H1 (cell line): Measurements from ENCODE around the gene NIM1K. TPM values are rescaled to one million over a fixed set of nuclear protein-coding genes. Genes with fewer than 3 reads are reported as not detected.

ENCODE experiments used
- CTCF ChIA-PET: fragments of 300-600 bp; sonication (Branson Sonifier 250); formaldehyde crosslinking; loops from one replicate; lab custom pipeline; 2021; ENCODE audit not compliant: partially characterized antibody; lab: Charles Lee
- POLR2A ChIA-PET: fragments of 300-600 bp; sonication (Branson Sonifier 250); formaldehyde crosslinking; loops from one replicate; lab custom pipeline; 2021; ENCODE audit warnings: inconsistent platforms; ENCODE audit not compliant: partially characterized antibody; lab: Charles Lee
- DNase-seq, 2 experiments: peaks; one replicate each; pipeline versions ENCODE4 v3.0.0 to v3.0.0-alpha.2; 2010 to 2022; ENCODE audit warnings: low spot score in 2 of 2, low read depth in 1 of 2, mixed read lengths in 1 of 2
- FAIRE-seq: peaks from 2 replicates; lab custom pipeline; 2011; peaks lifted over from hg19 to GRCh38; lab: Jason Lieb, UNC
- H2AFZ ChIP-seq: 2 replicates; pipeline ENCODE4 v1.8.1; 2012; ENCODE audit warnings: low read length, inconsistent platforms
- H2AK5ac ChIP-seq: 2 replicates; pipeline ENCODE4 v1.6.1; 2013; ENCODE audit warnings: low read depth, low read length
- H2BK120ac ChIP-seq: replicated peaks from 2 replicates; pipeline ENCODE3; 2013; ENCODE audit warnings: low read depth, low read length, inconsistent platforms
- H2BK12ac ChIP-seq: 2 replicates; pipeline ENCODE4 v1.6.1; 2013; ENCODE audit warnings: low read depth, low read length
- H2BK15ac ChIP-seq: 2 replicates; pipeline ENCODE4 v1.6.1; 2013; ENCODE audit warnings: low read length
- H2BK20ac ChIP-seq: 2 replicates; pipeline ENCODE4 v1.6.1; 2013; ENCODE audit warnings: low read length
- H2BK5ac ChIP-seq: 2 replicates; pipeline ENCODE4 v1.6.1; 2013; ENCODE audit warnings: low read depth, low read length
- H3K14ac ChIP-seq: 2 replicates; pipeline ENCODE4 v1.6.1; 2013; ENCODE audit warnings: inconsistent platforms; ENCODE audit not compliant: insufficient read length
- H3K18ac ChIP-seq: 2 replicates; pipeline ENCODE4 v1.6.1; 2013; ENCODE audit warnings: low read length; ENCODE audit errors: extremely low read depth
- H3K23ac ChIP-seq: 2 replicates; pipeline ENCODE4 v1.6.1; 2013; ENCODE audit warnings: inconsistent platforms; ENCODE audit not compliant: insufficient read length
- H3K23me2 ChIP-seq: 2 replicates; pipeline ENCODE4 v1.6.1; 2013; ENCODE audit warnings: low read depth, low read length
- H3K27ac ChIP-seq: 2 replicates; pipeline ENCODE4 v1.6.1; 2011; ENCODE audit warnings: low read depth, low read length, inconsistent platforms
- H3K27me3 ChIP-seq, 4 experiments: replicated peaks in 1 of 4; 1 replicate in 1 of 4; 2 replicates in 3 of 4; pipeline versions ENCODE4 v1.6.1 to v1.8.1; 2011 to 2013; ENCODE audit warnings: low read length in 3 of 4, mild to moderate bottlenecking in 3 of 4, inconsistent platforms in 2 of 4, mixed read lengths in 2 of 4, moderate library complexity in 1 of 4; ENCODE audit not compliant: control insufficient read depth in 3 of 4, insufficient read depth in 3 of 4; ENCODE audit errors: extremely low read depth in 1 of 4
- H3K36me3 ChIP-seq, 4 experiments: 2 replicates each; pipeline versions ENCODE4 v1.6.1 to v1.8.1; 2011 to 2013; ENCODE audit warnings: mild to moderate bottlenecking in 4 of 4, low read length in 3 of 4, moderate library complexity in 2 of 4, control low read depth in 1 of 4, inconsistent platforms in 1 of 4; ENCODE audit not compliant: insufficient read depth in 4 of 4, control insufficient read depth in 2 of 4
- H3K4ac ChIP-seq: replicated peaks from 2 replicates; pipeline ENCODE3; 2013; ENCODE audit warnings: low read length, low read depth, mixed read lengths, inconsistent platforms; ENCODE audit not compliant: insufficient read length
- H3K4me1 ChIP-seq, 4 experiments: replicated peaks in 1 of 4; 1 replicate in 1 of 4; 2 replicates in 3 of 4; pipeline versions ENCODE4 v1.6.1 to v1.8.1; 2011 to 2013; ENCODE audit warnings: low read length in 3 of 4, inconsistent platforms in 2 of 4, mixed read lengths in 1 of 4; ENCODE audit not compliant: insufficient read depth in 4 of 4, control insufficient read depth in 3 of 4
- H3K4me2 ChIP-seq, 2 experiments: 2 replicates each; pipeline versions ENCODE4 v1.6.1 to v1.8.1; 2011 to 2013; ENCODE audit warnings: low read depth in 2 of 2, low read length in 2 of 2, control low read depth in 1 of 2, inconsistent platforms in 1 of 2, mild to moderate bottlenecking in 1 of 2; ENCODE audit not compliant: insufficient read depth in 1 of 2
- H3K4me3 ChIP-seq, 4 experiments: fragments of 200-600, 300-600 bp in 1 of 4; sonication (generic), shearing (Covaris generic), sonication (Bioruptor Twin) in 1 of 4; 2 replicates each; pipeline versions ENCODE4 v1.5.1 to v1.8.1; 2011 to 2016; ENCODE audit warnings: low read length in 4 of 4, low read depth in 3 of 4, control low read depth in 2 of 4, inconsistent platforms in 2 of 4, mild to moderate bottlenecking in 2 of 4, mixed read lengths in 1 of 4, moderate library complexity in 1 of 4; ENCODE audit not compliant: insufficient read depth in 2 of 4; ENCODE audit errors: extremely low read depth in 1 of 4
- H3K56ac ChIP-seq: replicated peaks from 2 replicates; pipeline ENCODE3; 2013; ENCODE audit warnings: low read depth, mild to moderate bottlenecking, mixed read lengths, low read length, inconsistent platforms; ENCODE audit not compliant: insufficient read length
- H3K79me1 ChIP-seq: 2 replicates; pipeline ENCODE4 v1.6.1; 2013; ENCODE audit warnings: low read depth, low read length, control low read depth
- H3K79me2 ChIP-seq, 2 experiments: 2 replicates each; pipeline versions ENCODE4 v1.6.1 to v1.8.1; 2012 to 2013; ENCODE audit warnings: low read length in 2 of 2, mild to moderate bottlenecking in 2 of 2, inconsistent platforms in 1 of 2; ENCODE audit not compliant: insufficient read depth in 2 of 2, control insufficient read depth in 1 of 2
- H3K9ac ChIP-seq, 4 experiments: replicated peaks in 1 of 4; 1 replicate in 1 of 4; 2 replicates in 3 of 4; pipeline versions ENCODE4 v1.6.1 to v1.8.1; 2011 to 2013; ENCODE audit warnings: low read depth in 3 of 4, low read length in 3 of 4, control low read depth in 2 of 4, mild to moderate bottlenecking in 2 of 4, moderate library complexity in 2 of 4, inconsistent platforms in 1 of 4; ENCODE audit errors: extremely low read depth in 1 of 4
- H3K9me3 ChIP-seq, 2 experiments: 2 replicates each; pipeline versions ENCODE4 v1.6.1 to v1.8.1; 2012 to 2013; ENCODE audit warnings: mild to moderate bottlenecking in 2 of 2, moderate library complexity in 2 of 2, control low read depth in 1 of 2, inconsistent platforms in 1 of 2, low read depth in 1 of 2, low read length in 1 of 2, mixed read lengths in 1 of 2; ENCODE audit not compliant: insufficient read depth in 2 of 2
- H4K20me1 ChIP-seq, 2 experiments: replicated peaks in 1 of 2; 2 replicates each; pipeline versions ENCODE3 to v1.8.1; 2011 to 2013; ENCODE audit warnings: inconsistent platforms in 2 of 2, low read length in 2 of 2, mild to moderate bottlenecking in 1 of 2; ENCODE audit not compliant: insufficient read depth in 2 of 2, control insufficient read depth in 1 of 2
- H4K5ac ChIP-seq: 2 replicates; pipeline ENCODE4 v1.6.1; 2013; ENCODE audit warnings: low read length, low read depth, mixed read lengths, inconsistent platforms; ENCODE audit not compliant: insufficient read length
- H4K8ac ChIP-seq: 2 replicates; pipeline ENCODE4 v1.8.0; 2013; ENCODE audit warnings: mild to moderate bottlenecking, moderate library complexity, low read length, inconsistent platforms; ENCODE audit not compliant: insufficient read depth; ENCODE audit errors: extremely low read depth
- H4K91ac ChIP-seq: replicated peaks from 2 replicates; pipeline ENCODE3; 2013; ENCODE audit warnings: low read length, mixed read lengths, inconsistent platforms; ENCODE audit not compliant: insufficient read length
- BRCA1 ChIP-seq: IDR thresholded peaks from 2 replicates; pipeline ENCODE4 v1.6.1; 2012; ENCODE audit warnings: low read depth, low read length, improper control_type of control experiment
- CEBPB ChIP-seq: IDR thresholded peaks from 2 replicates; pipeline ENCODE4 v1.6.1; 2012; ENCODE audit warnings: low read depth, low read length
- CHD2 ChIP-seq: IDR thresholded peaks from 2 replicates; pipeline ENCODE4 v1.6.1; 2012; ENCODE audit warnings: low read length, improper control_type of control experiment
- EP300 ChIP-seq, 2 experiments: IDR thresholded peaks; 1 replicate in 1 of 2; 2 replicates in 1 of 2; pipeline ENCODE4 v1.6.1; 2011 to 2012; ENCODE audit warnings: low read depth in 2 of 2, low read length in 2 of 2, mild to moderate bottlenecking in 2 of 2, borderline replicate concordance in 1 of 2, inconsistent platforms in 1 of 2, moderate library complexity in 1 of 2
- FOSL1 ChIP-seq: IDR thresholded peaks from 2 replicates; pipeline ENCODE4 v1.6.1; 2011; ENCODE audit warnings: mild to moderate bottlenecking, low read depth, low read length, moderate library complexity; ENCODE audit not compliant: insufficient read depth
- GTF2F1 ChIP-seq: IDR thresholded peaks from 2 replicates; pipeline ENCODE4 v1.6.1; 2012; ENCODE audit warnings: low read depth, low read length, improper control_type of control experiment, borderline replicate concordance
- JUND ChIP-seq: IDR thresholded peaks from 2 replicates; pipeline ENCODE4 v1.6.1; 2011; ENCODE audit warnings: mild to moderate bottlenecking, improper control_type of control experiment, low read length
- KDM1A ChIP-seq: fragments of 200-600, 300-600 bp; sonication (generic); IDR thresholded peaks from 2 replicates; pipeline ENCODE4 v1.7.1; 2016; ENCODE audit warnings: mild to moderate bottlenecking, low read length, borderline replicate concordance
- KDM5A ChIP-seq: fragments of 200-600 bp; IDR thresholded peaks from 2 replicates; pipeline ENCODE4 v1.7.1; 2012; ENCODE audit warnings: mild to moderate bottlenecking, low read length, inconsistent platforms, mixed read lengths
- NANOG ChIP-seq: IDR thresholded peaks from 2 replicates; pipeline ENCODE4 v1.6.1; 2011; ENCODE audit warnings: low read length, low read depth, mild to moderate bottlenecking, inconsistent platforms; ENCODE audit not compliant: insufficient read depth, poor library complexity, severe bottlenecking
- RBBP5 ChIP-seq: IDR thresholded peaks from 2 replicates; pipeline ENCODE4 v1.7.1; 2012; ENCODE audit warnings: low read depth, mild to moderate bottlenecking, inconsistent platforms, low read length, moderate library complexity, borderline replicate concordance
- RFX5 ChIP-seq: IDR thresholded peaks from 2 replicates; pipeline ENCODE4 v1.6.1; 2011; ENCODE audit warnings: low read depth, low read length, improper control_type of control experiment, borderline replicate concordance
- WGBS, 2 experiments: shearing (Covaris generic) in 1 of 2; methylation state at CpG; one replicate each; pipeline versions ENCODE4 v1.1.6 to v1.1.7; 2013 to 2015; ENCODE audit warnings: low lambda C conversion rate in 2 of 2, mixed read lengths in 2 of 2, inconsistent platforms in 1 of 2, low coverage in 1 of 2, missing lambda C conversion rate in 1 of 2; ENCODE audit not compliant: insufficient replicate concordance in 2 of 2, insufficient coverage in 1 of 2, insufficient read length in 1 of 2; ENCODE audit errors: extremely low coverage in 1 of 2, missing lambda C conversion rate in 1 of 2; 5-methylcytosine and 5-hydroxymethylcytosine counted together
- polyA plus RNA-seq, 7 experiments: library from polyadenylated mRNA; depleted of rRNA in 3 of 7; stranded (reverse) in 5 of 7; unstranded in 2 of 7; fragments of >200 nt in 5 of 7; fragments of 200-250 nt in 2 of 7; gene quantifications; 1 replicate in 5 of 7; 2 replicates in 1 of 7; 4 replicates in 1 of 7; pipeline versions ENCODE4 v1.2.1 to v1.2.3, GENCODE V29; 2011 to 2013; ENCODE audit warnings: missing spikeins in 2 of 7, mixed read lengths in 2 of 7
- total RNA-seq: library from RNA; stranded (reverse); fragmentation: NEBNext Ultra II Directional; extraction: Animal tissue kit (Norgen Biotek cat#: 25700); gene quantifications from 2 replicates; pipeline ENCODE4 v1.2.1, GENCODE V29; 2021

NIM1K gene
- total and polyA plus RNA-seq, 2 of the 8 experiments (the other 6 are each of a cell fraction or from before 2014, with no cell fraction given) = not detected

GRCh38 chr5:43313854-43314457 lies 121.9 kb downstream of the NIM1K start:
- Histone ChIP-seq H3K23me2 (peaks cover 2% of the 10 kb centered on the region), H3K14ac (no peak overlapping the region), H3K27ac (peak overlapping the region; percentile 67), H2AK5ac (no peak overlapping the region), H3K4me2 (peak overlapping the region; percentile 9 to 42), H3K56ac (peak overlapping the region; percentile 3), H2BK15ac (no peak overlapping the region), H3K18ac (peak overlapping the region; percentile 0; the same call in 1 of the 2 replicates), H3K9ac (no peak overlapping the region), H2AFZ (peak overlapping the region; percentile 25), H3K36me3 (peaks cover 0 to 13% (median 0%) of the 10 kb centered on the region in 4 experiments; a peak in 1 of 8 replicates), H3K79me1 (no peaks in the 10 kb centered on the region), H2BK12ac (peak overlapping the region; percentile 2), H3K9me3 (no peaks in the 10 kb centered on the region), H4K20me1 (peaks cover 17 to 26% of the 10 kb centered on the region in 2 experiments), H2BK20ac (peak overlapping the region; percentile 2; the same call in 1 of the 2 replicates), H3K27me3 (no peaks in the 10 kb centered on the region), H4K5ac (peak overlapping the region; percentile 81), H2BK5ac (peak overlapping the region; percentile 97; the same call in 1 of the 2 replicates), H3K4me3 (peak overlapping the region in 1 of 4 experiments; percentile 48; a peak in 2 of 8 replicates), H4K91ac (peak overlapping the region; percentile 87), H2BK120ac (peak overlapping the region; percentile 89), H3K23ac (no peak overlapping the region), H3K4ac (peak overlapping the region; percentile 54), H3K79me2 (peaks cover 36 to 43% of the 10 kb centered on the region in 2 experiments), H4K8ac (no peak overlapping the region), H3K4me1 (peaks cover 0 to 14% (median 10%) of the 10 kb centered on the region in 4 experiments; a peak in 6 of 7 replicates)
- FAIRE-seq = no peak
- ChIA-PET POLR2A (interaction anchor here (0.6 to 2.2 kb wide), 6 partner anchors 9 to 214 kb away, joined by 3 to 9 read pairs (median 3); partner anchors contain the start of gene TMEM267), CTCF (interaction anchor here (1.5 to 2.6 kb wide), 5 partner anchors 13 to 170 kb away, joined by 3 to 8 read pairs (median 3); partner anchors contain the start of genes NIM1K and TMEM267)
- 44% methylated on average over 8 of the region's 8 CpGs; no CpG with 5 or more reads in 1 of the 2 experiments for WGBS, 2 experiments
- DNase-seq = no peak
- TF ChIP-seq FOSL1 (no peak), EP300 (IDR thresholded peaks at IDR 0.05; ENCODE audit: borderline replicate concordance in 1 of 2, low read depth in 2 of 2, low read length in 2 of 2) (no peak), NANOG (no peak), GTF2F1 (no peak), BRCA1 (no peak), KDM1A (no peak), RFX5 (no peak), CEBPB (no peak), CHD2 (no peak), KDM5A (no peak), RBBP5 (no peak), JUND (no peak)
